Smooth muscle cell of the umbilical artery (primary cell): ENCODE data around the gene ZDHHC18. TPM values are rescaled to one million over a fixed set of nuclear protein-coding genes. Genes with fewer than 3 reads are reported as not detected.

Experiments
- total RNA-seq: library from RNA; depleted of rRNA; stranded (reverse); fragments of >200 nt; gene quantifications from 2 replicates; pipeline ENCODE4 v1.2.3, GENCODE V29; 2014

Gene ZDHHC18
- 5.6 and 14.1 TPM in 2 replicates for total RNA-seq

DNA sequence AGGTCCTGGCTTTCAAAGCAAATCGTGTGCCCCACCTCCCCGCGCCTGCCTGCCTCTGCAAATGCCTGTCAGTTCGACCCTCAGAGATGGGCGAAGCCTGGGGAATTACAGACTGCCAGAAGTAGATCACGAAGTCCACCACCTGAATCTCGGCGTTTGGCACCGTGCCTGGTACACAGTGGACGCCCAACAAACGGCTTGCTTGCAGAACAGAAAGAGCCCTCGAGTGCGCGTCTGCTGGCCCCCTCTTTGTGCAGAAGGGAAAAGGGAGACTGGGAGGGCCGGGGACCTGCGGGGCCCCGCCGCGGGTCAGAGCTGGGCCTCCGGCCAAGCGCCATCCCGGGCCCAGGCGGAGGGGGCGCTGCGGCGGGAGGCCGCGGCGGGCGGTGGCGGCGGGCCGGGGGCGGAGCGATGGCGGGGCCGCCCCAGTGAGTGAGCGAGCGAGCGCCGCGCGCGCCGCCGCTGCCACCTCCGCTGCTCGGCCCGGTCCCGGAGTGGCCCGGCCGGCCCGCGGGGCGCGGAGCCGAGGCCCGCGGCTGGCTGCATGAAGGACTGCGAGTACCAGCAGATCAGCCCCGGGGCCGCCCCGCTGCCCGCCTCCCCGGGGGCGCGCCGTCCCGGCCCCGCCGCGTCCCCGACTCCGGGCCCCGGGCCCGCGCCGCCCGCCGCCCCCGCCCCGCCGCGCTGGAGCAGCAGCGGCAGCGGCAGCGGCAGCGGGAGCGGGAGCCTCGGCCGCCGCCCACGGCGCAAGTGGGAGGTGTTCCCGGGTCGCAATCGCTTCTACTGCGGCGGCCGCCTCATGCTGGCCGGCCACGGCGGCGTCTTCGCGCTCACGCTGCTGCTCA, at the start of gene ZDHHC18:
TSS of gene ZDHHC18 (plus strand) at position 428 of the 845 bp plus-strand sequence. CDS start at position 545, 117 bp downstream.

DNA sequence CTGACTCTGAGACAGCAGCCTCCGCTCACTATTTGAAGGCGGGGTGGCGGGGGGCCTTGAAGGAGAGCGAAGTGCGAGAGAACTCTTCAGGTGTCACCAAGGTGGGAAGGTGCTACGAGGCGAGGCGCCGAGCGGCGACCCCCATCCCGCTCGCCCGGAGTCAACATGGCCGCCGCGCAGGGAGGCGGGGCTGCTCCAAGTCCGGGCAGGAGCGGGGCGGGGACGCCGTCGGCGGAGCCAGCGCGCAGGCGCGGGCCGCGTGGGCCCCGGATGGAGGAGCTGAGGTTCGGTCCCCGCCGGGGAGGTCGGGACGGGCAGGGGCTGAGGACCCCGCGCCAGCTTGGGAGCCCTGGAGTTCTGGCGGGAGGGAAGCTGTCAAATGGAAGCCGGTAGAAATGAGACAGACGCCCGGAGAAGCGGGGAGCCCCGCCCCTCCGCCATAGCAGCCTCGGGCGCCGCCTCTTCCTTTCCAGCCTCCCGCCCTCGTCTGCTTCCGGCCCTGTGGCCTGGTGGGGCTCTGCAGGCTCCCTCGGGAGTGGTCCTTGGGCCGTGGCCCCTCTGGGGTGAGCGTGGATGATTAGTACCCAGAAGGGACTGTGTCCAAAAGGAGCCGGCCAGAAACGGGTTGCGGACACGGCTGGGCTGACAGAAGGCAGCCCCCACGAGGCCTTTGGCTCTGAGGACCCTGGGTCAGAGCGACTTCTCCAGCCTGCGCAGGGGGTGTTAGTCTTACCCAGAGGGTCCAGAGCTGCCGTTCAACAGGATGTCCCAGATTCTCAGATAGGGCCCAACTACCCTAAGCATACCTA, 38.6 kb upstream of the ZDHHC18 start, which contains the start of gene PIGV:
TSS of gene PIGV (plus strand) at position 245 of the 809 bp plus-strand sequence. CDS start 2,866 bp downstream, outside the sequence.

GRCh38 chr1:26862781-26863684, 36.5 kb downstream of the ZDHHC18 start, which contains the start of gene SFN:
SFN (plus strand) TSS chr1:26863149; CDS start chr1:26863213, 64 bp downstream.

DNA sequence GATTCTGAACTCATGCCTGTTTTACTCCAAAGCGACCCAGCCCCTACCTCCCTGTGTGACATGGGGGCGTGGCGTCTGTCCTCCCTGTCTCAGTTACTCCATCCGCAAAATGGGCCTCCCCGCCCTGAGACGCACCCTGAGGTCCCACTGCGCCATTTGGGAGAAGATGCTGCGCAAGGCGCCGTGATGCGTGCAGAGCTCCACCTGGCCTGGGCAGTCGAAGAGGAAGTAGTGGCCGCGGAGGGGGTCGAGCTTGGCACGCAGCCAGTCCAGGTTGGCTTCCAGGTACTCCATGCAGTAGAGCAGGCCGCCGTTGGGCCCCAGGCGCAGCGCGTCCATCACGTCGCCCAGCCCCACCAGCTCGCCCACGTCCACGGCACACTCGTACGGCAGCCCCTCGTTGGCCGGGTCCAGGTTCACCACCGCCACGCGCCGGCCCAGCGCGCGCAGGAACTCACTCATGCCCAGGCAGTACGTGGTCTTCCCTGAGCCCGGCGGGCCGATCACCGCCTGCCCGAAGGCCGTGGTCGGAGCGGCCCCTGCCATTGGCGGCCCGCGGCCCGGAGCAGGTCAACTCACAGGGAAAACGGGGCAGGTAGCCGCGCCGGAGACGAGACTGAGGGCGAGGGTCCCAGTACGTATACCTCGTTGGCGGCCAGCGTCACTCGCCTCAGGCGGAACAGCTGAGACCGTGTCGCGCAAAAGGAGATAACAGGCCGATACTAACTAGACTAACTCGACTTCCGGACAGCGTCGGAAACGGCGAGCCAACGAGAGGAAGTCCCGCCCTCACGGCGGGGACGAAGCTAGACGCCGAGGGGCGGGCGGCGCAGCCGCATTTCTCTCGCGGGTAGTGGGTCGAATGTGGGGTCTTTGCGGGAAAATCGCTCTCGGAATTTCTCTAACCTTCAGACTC, 63.3 kb downstream of the ZDHHC18 start, which contains the start of gene GPN2:
TSS of gene GPN2 (minus strand) at position 733 of the 916 bp plus-strand sequence. CDS start at position 546, 187 bp downstream.

DNA sequence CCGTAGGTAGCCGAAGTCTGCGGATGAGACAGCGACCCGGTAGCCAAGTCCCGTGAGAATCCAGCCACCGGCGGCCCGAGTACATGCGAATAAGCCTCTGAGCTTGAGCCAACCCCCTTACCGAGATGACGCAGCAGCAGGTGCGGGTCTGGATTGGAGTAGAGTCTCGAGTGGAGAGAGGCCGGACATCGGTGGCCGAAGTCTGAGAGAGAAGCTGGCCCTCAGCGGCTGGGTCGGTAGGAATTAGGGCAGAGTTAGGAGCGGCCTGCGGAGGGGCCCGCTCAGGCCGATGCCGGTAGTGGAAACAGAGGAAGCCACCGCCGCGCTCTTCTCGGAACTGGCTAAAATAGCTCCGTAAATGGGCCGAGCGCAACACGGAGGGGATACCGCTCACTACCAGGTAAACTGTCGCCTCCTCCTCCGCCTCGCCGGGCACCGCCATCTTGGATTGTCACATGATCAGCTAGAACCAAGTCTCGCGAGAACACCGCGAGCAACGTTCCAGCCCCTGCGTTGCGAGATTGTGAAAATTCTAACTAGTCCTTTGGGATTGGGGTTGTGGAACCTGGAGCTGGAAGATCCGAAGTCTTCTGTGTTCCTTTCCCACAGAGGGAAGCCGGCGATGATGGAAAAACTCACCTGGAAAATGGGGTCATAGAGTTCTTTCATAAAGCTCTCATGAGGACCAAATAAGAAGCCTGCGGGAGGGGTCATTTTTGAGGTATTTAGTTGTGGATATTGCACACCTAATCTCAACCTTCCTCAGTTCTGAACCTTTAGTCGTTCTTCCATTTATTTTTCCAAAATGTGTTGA, 73.7 kb downstream of the ZDHHC18 start, which contains the start of gene GPATCH3:
TSS of gene GPATCH3 (minus strand) at position 467 of the 814 bp plus-strand sequence. CDS start at position 442, 25 bp downstream.

Other genes with a start within 250 kb of the ZDHHC18 start
- 16.9 and 47.5 TPM in 2 replicates for gene ARID1A, start 130.7 kb upstream of the ZDHHC18 start, total RNA-seq
- 21.7 and 37.4 TPM in 2 replicates for gene PIGV, start 38.7 kb upstream of the ZDHHC18 start, total RNA-seq
- 0.14 TPM in 1 of 2 replicates, not detected in the other for gene SFN, start 36.5 kb downstream of the ZDHHC18 start, total RNA-seq
- gene GPN2, start 63.6 kb downstream of the ZDHHC18 start, total RNA-seq: 9.2 and 11.9 TPM in 2 replicates
- 6.0 and 7.4 TPM in 2 replicates for gene GPATCH3, start 73.8 kb downstream of the ZDHHC18 start, total RNA-seq
- not detected in 2 replicates for gene NR0B2, start 87.3 kb downstream of the ZDHHC18 start, total RNA-seq
- 14.0 and 31.8 TPM in 2 replicates for gene NUDC, start 95.1 kb downstream of the ZDHHC18 start, total RNA-seq
- gene KDF1, start 133.8 kb downstream of the ZDHHC18 start, total RNA-seq: not detected in 2 replicates
- 14.8 and 17.0 TPM in 2 replicates for gene TRNP1, start 167.0 kb downstream of the ZDHHC18 start, total RNA-seq
- gene TENT5B, start 186.2 kb downstream of the ZDHHC18 start, total RNA-seq: 1.2 and 1.3 TPM in 2 replicates